NCI-H510A treated with DMSO at 0.1 percent for 48 hours (cell line): Measurements from ENCODE around the gene SREBF2.
"Not testable (repeated sequence)": the region's sequence is repeated elsewhere in the genome, so short reads cannot be mapped to it uniquely, and the experiment has no call there.

ENCODE experiments used
- DNase-seq: peaks from one replicate; lab custom pipeline; 2025; lab: John Stamatoyannopoulos, UW

SREBF2 gene

DNA sequence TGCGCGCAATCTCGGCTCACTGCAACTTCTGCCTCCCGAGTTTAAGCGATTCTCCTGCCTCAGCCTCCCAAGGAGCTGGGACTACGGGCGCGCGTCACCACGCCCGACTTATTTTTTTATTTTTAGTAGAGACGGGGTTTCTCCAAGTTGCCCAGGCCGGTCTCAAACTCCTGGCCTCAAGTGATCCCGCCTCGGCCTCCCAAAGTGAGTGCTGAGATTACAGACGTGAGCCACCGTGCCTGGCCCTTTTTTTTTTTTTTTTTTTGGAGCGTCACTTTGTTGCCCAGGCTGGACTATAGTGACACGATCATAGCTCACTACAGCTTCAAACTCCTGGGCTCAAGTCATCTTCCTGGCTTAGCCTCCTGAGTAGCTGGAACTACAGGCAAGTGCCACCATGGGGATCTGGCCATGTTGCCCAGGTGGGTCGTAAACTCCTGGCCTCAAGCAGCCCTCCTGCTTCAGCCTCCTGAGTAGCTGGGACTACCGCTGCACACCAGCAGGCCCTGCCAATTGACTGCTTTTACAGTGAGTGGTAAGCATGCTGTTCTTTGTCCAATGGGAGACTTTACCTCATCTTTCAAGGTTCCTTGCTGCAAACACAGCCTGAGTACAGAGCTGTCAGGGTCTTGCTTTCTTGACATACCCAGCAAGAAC is 114.6 kb downstream of the SREBF2 start:
- DNase-seq, result no peak

- DNase-seq, result no peak
Observed at GRCh38 chr22:41948142-41948541, 115.2 kb downstream of the SREBF2 start.

GRCh38 chr22:41948928-41949296 is 116.0 kb downstream of the SREBF2 start:
- not testable (repeated sequence) for DNase-seq

GRCh38 chr22:41949297-41949965 is 116.5 kb downstream of the SREBF2 start:
- no peak for DNase-seq

DNA sequence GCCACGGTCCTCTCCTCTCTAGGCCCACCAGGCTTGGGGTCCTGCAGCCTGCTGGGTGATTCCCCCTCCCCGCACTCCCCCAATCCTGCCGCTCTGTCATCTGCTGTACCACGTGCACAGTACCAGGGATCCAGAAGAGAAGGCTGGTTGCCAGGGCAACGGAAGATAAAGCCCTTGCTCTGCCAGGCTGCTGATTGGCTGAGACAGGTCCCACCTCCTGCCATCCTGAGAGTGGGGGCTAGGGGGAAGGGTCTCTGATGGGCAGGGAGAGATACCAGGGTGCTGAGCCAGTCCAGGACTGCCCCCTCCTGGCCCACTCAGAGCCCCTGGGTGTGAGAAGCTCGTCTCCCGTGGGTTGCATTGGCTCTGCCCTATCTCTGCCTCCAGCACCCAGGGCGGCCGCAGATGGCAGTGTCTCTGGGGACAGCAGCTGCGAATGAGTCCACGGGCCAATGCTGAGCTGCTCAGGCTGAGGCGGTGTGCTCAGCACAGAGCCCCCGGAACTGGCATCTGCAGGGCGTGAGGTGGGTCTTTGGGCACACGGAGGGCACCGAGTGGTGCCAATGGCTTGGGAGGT is 119.1 kb downstream of the SREBF2 start, which contains the start of gene SMIM45:
SMIM45 (plus strand) TSS at position 253 of the 577 bp plus-strand sequence.
- DNase-seq, result no peak

DNA sequence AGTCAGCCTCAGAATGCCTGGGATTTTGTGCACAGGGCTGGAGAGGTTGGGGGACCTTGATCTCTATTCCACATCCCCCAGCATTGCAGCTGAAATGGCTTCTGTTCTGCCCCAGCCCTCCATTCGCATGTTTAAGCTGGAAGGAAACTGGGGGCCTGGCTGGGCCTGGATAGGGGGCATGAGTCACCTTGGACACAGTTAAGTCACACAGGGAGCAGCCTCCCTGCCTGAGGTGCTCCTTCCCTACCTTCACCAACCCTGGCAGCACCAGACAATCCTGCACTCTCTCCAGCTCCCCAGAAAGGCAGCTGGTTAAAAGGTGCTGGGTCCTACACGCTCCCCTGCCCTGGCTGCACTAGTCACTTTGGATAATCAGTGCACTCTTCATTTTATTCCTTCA is 119.8 kb downstream of the SREBF2 start:
- DNase-seq, result no peak
